Renal cortical epithelial cell (primary cell): Measurements from ENCODE around the gene VWC2L. TPM values are rescaled to one million over a fixed set of nuclear protein-coding genes. Genes with fewer than 3 reads are reported as not detected.

Source experiments
- DNase-seq: peaks from one replicate; pipeline ENCODE4 v3.0.0-alpha.2; 2011; ENCODE audit warnings: low read depth
- total RNA-seq: library from RNA; depleted of rRNA; stranded (reverse); fragments of >200 nt; gene quantifications from 2 replicates; pipeline ENCODE4 v1.2.3, GENCODE V29; 2014

Gene VWC2L
- total RNA-seq, 1 donor from 2014 or later, result 0.15 TPM

GRCh38 chr2:214591366-214591765 lies 180.5 kb downstream of the VWC2L start:
- no peak for DNase-seq

DNA sequence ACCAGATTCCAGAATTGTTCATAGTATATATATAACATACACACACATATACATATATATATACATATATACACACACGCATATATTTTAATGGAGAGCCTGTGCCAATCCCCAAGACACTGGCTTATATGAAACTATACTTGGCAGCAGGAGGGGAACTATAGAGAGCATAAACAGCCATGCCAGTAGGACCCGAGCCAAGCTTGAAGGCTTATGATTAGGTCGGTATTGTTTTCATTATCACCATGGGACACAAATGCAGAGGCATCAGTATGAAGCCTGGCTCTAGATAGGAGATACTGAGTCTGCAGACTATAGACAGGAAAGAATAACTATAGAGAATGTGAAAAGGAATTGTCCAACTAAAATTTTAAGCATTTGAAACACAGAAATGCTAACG lies 181.2 kb downstream of the VWC2L start:
- DNase-seq, result no peak

GRCh38 chr2:214593727-214594126 lies 182.9 kb downstream of the VWC2L start:
- peak; percentile 96 for DNase-seq

DNA sequence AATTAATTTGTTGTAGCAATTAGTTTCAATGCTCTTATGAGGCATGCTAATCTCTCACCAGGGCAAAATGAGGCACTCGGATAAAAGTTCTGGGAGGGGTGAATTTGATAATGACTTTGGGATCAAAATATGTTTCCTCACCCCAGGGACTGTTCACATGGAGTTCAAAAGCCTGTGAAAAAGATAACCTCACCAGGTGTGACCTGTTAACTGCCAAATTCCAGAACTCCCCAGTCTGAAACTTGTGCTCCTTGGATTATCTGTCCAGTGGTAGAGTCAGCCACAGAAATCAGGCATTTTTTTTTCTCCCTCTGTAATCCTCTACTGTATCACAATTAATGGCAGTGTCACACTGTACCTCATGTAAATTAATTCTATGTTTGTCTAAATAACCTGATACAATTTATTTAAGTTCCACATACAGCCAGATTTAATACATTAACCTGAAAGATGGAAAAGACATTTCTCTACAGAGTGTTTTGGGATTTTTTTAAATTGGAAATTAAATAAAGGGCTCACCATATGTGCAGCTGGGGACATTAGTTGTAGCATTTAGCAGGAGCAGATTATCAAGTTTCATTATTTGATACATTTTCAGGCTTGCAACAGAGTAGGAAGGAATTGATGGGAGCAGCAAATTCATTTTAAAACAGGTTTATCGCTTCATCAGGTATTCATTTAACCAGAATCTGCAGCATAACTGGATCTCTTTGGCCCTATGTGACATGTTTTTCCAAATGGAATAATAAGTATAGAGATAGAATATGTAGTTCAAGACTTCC lies 191.2 kb downstream of the VWC2L start:
- DNase-seq, result no peak

DNA sequence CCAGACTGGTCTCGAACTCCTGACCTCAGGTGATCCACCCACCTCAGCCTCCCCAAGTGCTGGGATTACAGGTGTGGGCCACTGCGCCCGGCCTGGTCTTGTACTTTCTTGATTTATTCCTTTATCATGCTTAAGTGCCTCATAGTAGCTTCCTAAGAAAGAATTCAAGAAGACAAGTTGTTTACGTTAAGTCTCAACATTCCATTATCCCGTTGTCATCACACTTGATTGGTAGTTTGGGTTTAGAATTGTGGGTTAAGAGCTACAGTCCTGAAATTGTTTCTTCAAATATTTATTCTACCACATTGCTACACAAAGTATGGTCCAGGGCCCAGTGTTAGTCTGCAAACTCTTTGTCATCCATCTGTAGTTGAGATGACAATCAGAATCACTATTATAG lies 194.0 kb downstream of the VWC2L start:
- peak; percentile 15 for DNase-seq

DNA sequence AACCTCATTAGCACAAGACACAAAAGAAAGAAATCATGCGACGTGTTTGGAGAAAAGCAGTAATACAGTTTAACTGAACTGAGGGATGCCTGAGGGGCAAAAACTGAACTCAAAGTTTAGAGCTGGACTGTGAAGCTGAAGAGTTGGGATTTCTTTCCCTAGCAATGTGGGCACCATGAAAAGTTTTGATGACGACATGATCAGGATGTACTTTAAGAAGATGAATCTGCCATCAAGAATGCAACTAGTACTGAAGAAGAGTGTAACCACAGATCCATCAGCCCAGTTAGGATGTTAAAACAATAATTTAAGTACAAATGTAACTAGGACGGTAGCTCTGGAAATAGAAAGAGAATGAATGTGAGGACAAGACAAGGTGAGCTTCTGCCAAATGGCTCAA lies 196.2 kb downstream of the VWC2L start:
- DNase-seq, result no peak

- DNase-seq, result no peak
Measured at GRCh38 chr2:214611015-214611414, 200.2 kb downstream of the VWC2L start.

DNA sequence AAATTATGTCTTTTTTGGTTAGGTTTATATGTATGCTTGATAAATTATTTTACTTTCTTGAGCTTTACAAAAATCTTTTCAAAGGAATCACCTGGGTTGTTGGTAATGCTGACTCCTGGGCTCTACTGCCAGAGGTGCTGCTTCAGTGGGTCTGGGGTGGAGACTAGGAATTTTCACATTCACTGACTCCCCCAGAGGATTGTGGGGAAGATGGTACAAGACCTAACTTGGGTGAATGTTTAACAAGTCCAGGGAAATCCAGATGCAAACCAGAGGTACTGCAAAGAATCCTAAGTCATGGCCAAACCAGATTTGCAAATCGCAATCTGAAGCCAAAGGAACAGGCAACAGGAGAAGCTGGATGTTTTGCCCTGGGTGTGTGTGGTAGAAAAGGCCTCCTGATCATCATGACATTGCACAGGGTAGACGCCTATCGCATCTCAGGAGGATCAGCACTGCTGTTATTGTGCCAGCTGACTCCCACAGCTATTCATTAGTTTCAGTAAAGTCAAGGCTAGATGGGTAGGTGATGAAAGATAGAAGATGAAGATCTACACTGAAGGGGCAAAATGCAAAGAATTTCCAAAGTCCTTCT lies 213.4 kb downstream of the VWC2L start:
- DNase-seq, result no peak

- DNase-seq, result peak; percentile 31
Measured at GRCh38 chr2:214628091-214628490, 217.2 kb downstream of the VWC2L start.
